DMS53 treated with DMSO at 0.1 percent for 48 hours (cell line): ENCODE measurements around the gene ADIRF.

Source experiments
- DNase-seq: peaks from one replicate; lab custom pipeline; 2025; ENCODE audit not compliant: unreplicated experiment; lab: John Stamatoyannopoulos, UW

Gene ADIRF

GRCh38 chr10:86960003-86960862 lies 8.0 kb upstream of the ADIRF start:
- DNase-seq, result peak; percentile 65

DNA sequence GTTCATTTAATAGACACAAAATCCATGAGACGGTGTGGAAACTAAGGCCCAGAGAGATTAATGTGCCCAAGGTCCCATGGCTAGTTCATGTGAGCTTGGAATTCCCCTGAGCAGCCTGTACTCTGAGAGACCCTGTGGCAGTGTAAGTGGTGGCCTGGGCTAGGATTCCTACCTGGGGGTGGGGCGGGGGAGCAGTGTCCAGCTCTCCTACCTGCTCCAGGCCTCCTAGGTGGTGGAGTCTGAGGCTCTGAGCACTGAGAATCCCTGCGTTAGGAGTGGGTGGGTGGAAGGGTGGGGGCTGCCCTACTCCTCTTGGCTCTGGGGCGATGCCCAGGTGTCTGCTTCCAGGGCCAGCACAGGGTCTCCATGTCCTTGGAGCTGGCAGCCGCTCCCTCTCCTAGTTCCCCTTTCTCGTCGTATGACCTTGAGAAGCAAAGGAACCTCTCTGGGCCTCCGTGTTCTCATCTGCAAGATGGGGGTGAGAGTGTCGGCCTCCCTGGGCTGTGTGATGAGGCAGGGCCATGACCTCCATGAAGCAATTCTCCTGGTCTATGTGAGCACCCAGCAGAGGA lies 7.3 kb upstream of the ADIRF start:
- DNase-seq, result no peak

DNA sequence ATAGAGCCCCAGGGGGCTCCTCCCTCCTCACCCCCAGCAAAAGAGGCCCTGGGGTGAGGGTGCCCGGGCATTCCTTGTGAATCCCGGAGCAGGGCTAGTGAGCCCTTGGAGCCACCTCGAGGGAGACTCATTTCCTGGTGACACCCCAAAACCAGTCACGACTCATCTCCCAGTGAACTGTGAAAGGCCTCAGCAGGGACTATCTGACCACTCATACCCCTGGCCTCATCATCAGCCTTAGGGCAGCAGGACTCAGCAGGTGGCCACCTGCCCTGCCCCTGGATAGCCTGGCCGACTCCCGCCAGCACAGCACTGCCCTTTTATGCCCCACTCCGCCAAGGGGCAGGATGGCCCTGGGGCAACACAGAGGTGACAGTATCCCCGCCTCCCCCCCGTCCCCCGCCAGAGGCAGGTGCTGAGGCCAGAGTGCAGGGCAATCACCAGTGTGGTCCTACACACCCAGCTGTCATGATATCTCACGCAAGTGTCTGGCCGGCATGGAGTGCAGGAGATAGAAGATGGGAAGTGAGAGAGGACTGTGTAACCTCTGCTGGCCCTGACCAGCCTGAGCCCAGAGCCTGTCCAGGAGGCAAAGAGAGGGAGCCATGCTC lies 6.7 kb upstream of the ADIRF start:
- DNase-seq, result no peak

- no peak for DNase-seq
These were observed 5.9 kb upstream of the ADIRF start for GRCh38 chr10:86962136-86962980.

GRCh38 chr10:86962981-86963310 lies 5.3 kb upstream of the ADIRF start:
- DNase-seq, result no peak

GRCh38 chr10:86963341-86963919 lies 4.9 kb upstream of the ADIRF start:
- DNase-seq, result no peak

DNA sequence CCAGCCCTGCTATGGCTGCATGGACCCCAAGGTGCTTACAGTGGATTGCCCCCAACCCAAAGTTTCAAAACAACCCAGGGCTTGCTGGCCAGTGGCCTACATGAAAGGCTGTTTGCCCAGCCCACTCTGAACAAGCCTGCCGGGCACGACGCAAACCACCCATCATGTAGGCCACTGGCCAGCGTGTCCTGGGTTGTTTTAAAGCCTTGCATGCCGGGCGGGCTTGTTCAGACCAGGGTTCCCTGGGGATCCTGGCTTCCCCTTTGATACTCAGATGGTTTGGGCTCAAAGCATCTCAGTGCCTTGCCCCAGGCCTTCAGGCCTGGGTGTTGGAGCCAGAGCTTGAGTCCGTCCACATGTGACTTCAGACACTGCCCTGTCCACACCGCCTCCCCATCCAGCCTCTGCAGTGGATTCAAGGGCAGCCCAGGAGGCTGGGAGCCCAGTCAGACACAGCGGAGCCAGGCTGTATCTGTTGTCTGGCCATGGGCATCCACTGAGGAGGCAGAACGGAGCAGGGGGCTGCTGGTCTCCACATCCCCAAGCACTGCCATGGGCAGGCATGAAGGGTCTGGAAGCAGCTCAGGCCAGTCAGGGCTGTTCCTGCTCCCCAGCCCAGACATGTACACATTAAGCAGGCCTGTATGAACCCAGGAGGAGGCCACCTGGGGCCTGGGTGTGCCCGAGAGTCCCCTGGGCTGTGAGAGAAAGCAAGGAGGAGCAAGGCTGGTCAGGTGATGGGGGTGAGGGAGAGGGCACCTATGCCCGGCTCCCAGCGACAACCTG lies 4.0 kb upstream of the ADIRF start:
- no peak for DNase-seq

GRCh38 chr10:86964847-86965190 lies 3.5 kb upstream of the ADIRF start:
- no peak for DNase-seq

DNA sequence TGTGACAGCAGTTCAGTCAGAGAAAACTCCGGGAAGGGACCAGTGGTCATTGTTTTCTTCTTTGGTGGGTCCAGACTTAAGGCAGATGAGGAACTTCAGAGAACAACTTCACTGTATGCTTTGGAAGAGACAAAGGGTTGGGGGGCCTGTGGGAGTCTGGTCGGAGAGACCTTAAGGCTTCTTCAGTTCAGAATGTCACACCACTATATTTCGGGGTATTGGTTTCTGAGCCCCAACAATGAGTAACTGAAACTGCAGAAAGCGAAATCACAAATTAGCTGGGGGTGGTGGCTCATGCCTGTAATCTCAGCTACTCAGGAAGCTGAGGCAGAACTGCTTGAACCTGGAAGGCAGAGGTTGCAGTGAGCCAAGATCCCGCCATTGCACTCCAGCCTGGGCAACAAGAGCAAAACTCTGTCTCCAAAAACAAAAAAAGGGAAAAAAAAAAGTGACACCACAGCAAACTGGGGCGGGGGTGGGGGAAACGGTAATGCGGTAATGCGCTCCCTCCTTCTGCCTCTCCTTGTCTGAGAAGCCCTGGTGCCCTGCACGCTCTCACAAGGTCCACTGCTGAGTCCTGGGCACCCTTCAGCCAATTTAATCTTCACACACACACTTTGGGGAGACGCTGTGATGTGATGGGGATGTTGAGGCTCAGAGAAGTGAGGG lies 2.2 kb upstream of the ADIRF start:
- DNase-seq, result no peak

GRCh38 chr10:86967481-86967941 lies 771 bp upstream of the ADIRF start:
- DNase-seq, result no peak

DNA sequence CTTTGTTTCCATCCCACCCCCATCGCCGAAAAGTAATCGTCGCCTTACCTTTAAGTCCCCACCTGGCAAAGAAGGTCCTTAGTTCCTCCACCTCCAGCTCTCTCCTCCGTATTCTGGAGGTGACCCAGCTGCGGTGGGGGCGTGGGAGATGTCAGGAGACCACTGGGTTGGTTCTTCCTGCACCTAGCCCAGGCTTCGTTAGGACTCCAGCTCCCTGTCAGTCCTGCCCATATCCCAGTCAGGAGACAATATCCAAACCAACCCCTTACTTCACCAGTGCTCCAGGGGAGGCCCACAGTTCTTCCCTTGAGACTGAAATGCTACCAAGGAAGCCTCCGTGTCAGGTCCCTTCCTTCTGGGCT lies 693 bp downstream of the ADIRF start:
- no peak for DNase-seq

GRCh38 chr10:86969421-86970041 lies 1.2 kb downstream of the ADIRF start:
- DNase-seq, result no peak

- DNase-seq, result no peak
These were observed 2.1 kb downstream of the ADIRF start for GRCh38 chr10:86970162-86970981.

DNA sequence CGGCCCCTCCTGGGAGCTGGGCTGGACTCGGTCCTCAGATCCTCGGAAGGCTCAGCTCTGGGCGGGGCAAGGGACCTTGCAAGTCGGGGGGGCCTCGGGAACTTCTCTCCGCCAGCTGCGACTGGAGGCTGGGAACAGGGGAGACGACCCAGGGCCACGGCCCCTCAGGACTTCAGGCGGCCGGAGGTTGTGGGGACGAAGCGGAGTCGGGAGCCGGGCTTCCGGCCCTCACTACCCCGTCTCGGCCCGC lies 2.6 kb downstream of the ADIRF start:
- DNase-seq, result no peak

DNA sequence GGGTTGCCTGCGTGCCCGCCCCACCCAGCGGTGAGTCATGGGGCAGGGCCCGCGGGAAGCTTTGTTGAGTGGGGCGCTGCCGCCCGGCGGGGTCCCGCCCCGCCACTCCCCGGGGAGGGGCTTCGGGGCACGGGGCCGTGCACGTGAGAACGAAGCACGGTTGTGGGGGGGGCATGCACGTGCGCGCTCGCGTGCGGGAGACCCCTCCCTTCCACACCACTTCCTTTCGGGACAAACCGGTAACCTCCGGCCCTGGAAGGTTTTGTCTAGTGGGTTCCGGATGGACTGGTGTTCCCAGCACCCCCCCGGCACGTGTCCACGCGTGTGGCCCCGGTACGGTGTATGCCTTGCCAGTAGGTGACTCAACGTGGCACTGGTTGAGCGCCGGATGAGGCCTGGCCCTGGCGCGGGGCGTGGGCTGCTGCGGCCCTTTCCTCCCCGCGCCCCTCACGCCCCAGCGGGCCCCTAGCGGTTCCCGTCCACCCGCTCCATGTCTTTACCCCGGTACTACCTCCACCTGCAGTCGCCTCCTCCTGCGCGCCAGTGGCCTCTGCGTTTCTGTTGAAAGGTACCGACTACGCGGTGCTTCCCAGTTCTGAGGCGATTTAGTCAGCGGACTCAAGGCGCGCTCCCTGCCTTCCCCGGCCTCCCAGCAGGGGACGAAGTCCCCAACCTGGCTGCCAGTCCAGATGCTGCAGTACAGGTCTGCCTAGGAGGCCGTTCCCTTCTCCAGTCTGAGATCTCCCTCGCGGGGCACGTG lies 3.1 kb downstream of the ADIRF start:
- DNase-seq, result peak; percentile 75

DNA sequence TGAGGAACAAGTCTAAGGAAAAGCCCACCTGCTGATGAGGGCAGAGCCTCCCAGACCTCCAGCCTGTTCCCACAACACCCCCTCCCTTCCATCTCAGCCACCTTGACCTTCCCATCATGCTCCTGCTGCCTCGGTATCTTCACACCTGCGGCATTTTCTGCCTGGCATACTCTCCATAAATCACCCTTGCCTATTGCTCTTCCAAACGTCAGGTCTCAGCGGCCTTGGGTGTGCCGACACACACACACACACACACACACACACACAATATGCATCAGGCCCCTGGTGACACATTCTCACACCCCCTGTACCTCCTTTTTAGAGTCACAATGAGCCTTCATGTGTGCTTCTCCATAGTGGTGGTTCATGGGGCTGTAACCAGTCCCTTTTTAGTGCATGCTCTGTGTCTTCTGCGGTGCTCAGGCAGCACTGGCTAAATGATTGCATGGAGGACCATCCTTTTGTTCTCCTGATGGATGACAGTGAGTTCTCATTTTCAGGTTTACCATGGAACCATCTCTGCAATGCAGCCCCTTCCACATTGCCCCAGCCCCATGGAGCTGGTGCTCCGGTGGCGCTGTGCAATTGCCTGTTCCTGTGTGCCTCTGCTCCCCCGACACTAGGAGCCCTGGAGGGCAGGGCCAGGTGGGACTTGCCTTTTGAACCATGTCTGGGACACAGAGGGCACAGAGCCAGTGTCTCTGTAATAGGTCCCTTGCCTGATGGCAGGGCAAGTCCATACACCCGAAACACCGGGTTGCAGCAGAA lies 4.5 kb downstream of the ADIRF start:
- DNase-seq, result no peak

GRCh38 chr10:86974484-86974883 lies 6.2 kb downstream of the ADIRF start:
- no peak for DNase-seq
